ENCODE results near the gene OR8D1.

OR8D1 gene

GRCh38 chr11:124313849-124314248 is at the start of gene OR8D1:
Gene OR8D1 (minus strand): TSS chr11:124313949. CDS start chr11:124310766, 3,183 bp downstream.
- DNase-seq: no peak

GRCh38 chr11:124359566-124359965 is 45.8 kb upstream of the OR8D1 start:
- DNase-seq: no peak

- DNase-seq: no peak
Observed at GRCh38 chr11:124346311-124346955, 32.7 kb upstream of the OR8D1 start.

GRCh38 chr11:124344346-124344745 is 30.6 kb upstream of the OR8D1 start:
- no peak for DNase-seq

GRCh38 chr11:124340142-124340447 is 26.3 kb upstream of the OR8D1 start:
- no peak for DNase-seq

GRCh38 chr11:124339396-124340141 is 25.8 kb upstream of the OR8D1 start:
- no peak for DNase-seq

GRCh38 chr11:124331873-124332272 is 18.1 kb upstream of the OR8D1 start:
- DNase-seq: no peak

GRCh38 chr11:124329787-124330478 is 16.2 kb upstream of the OR8D1 start:
- no peak for DNase-seq

- DNase-seq: no peak
Observed at GRCh38 chr11:124327775-124328174, 14.0 kb upstream of the OR8D1 start.

- DNase-seq: no peak
Observed at GRCh38 chr11:124322356-124322755, 8.6 kb upstream of the OR8D1 start.

- no peak for DNase-seq
Observed at GRCh38 chr11:124320097-124320496, 6.3 kb upstream of the OR8D1 start, which contains the start of gene OR8D2. Gene OR8D2 (minus strand): TSS chr11:124320197. CDS start chr11:124320197, 0 bp downstream.

- no peak for DNase-seq
Observed at GRCh38 chr11:124315052-124315451, 1.3 kb upstream of the OR8D1 start.

GRCh38 chr11:124313131-124313530 is 618 bp downstream of the OR8D1 start:
- no peak for DNase-seq

GRCh38 chr11:124311670-124312069 is 2.1 kb downstream of the OR8D1 start:
- no peak for DNase-seq

GRCh38 chr11:124311269-124311668 is 2.5 kb downstream of the OR8D1 start:
- DNase-seq: no peak

- DNase-seq: no peak
Observed at GRCh38 chr11:124310721-124311120, 3.0 kb downstream of the OR8D1 start.

GRCh38 chr11:124307093-124307492 is 6.7 kb downstream of the OR8D1 start:
- DNase-seq: no peak

GRCh38 chr11:124302347-124303125 is 11.2 kb downstream of the OR8D1 start:
- DNase-seq: no peak

GRCh38 chr11:124301548-124301947 is 12.2 kb downstream of the OR8D1 start:
- no peak for DNase-seq

- DNase-seq: no peak
Observed at GRCh38 chr11:124297921-124298320, 15.8 kb downstream of the OR8D1 start.

GRCh38 chr11:124296016-124296415 is 17.7 kb downstream of the OR8D1 start:
- DNase-seq: no peak

- DNase-seq: no peak
Observed at GRCh38 chr11:124294687-124295086, 19.1 kb downstream of the OR8D1 start.
